IgD-negative memory B cell (primary cell): ENCODE measurements around the gene ZNF691. TPM values are rescaled to one million over a fixed set of nuclear protein-coding genes. Genes with fewer than 3 reads are reported as not detected.
"Not testable (repeated sequence)": the region's sequence is repeated elsewhere in the genome, so short reads cannot be mapped to it uniquely, and the experiment has no call there.

Source experiments
- H3K27ac Mint-ChIP-seq, 3 donors: one replicate each; pipeline ENCODE4 v1.8.0; 2020 to 2022; ENCODE audit warnings: mild to moderate bottlenecking in 3 of 3, mixed read lengths in 3 of 3, moderate library complexity in 1 of 3
- H3K27me3 Mint-ChIP-seq: one replicate; pipeline ENCODE4 v1.8.0; 2021; ENCODE audit warnings: mixed read lengths
- H3K36me3 Mint-ChIP-seq: one replicate; pipeline ENCODE4 v1.8.0; 2020; ENCODE audit warnings: mild to moderate bottlenecking, mixed read lengths
- H3K4me1 Mint-ChIP-seq, 3 donors: one replicate each; pipeline ENCODE4 v1.8.0; 2020 to 2022; ENCODE audit warnings: mixed read lengths in 3 of 3, mild to moderate bottlenecking in 1 of 3
- H3K4me3 Mint-ChIP-seq, 4 donors: one replicate each; pipeline ENCODE4 v1.8.0; 2020 to 2022; ENCODE audit warnings: mild to moderate bottlenecking in 4 of 4, mixed read lengths in 4 of 4, moderate library complexity in 3 of 4
- H3K9me3 Mint-ChIP-seq, 3 donors: one replicate each; pipeline ENCODE4 v1.8.0; 2020 to 2021; ENCODE audit warnings: mixed read lengths in 3 of 3, mild to moderate bottlenecking in 1 of 3
- polyA plus RNA-seq: library from polyadenylated mRNA; unstranded; fragments of 300-500 nt; fragmentation: Illumina TruSeq; gene quantifications from one replicate; pipeline ENCODE4 v1.2.3, GENCODE V29; 2021

The ZNF691 gene
- polyA plus RNA-seq, 1 donor from 2014 or later: 10.5 TPM

DNA sequence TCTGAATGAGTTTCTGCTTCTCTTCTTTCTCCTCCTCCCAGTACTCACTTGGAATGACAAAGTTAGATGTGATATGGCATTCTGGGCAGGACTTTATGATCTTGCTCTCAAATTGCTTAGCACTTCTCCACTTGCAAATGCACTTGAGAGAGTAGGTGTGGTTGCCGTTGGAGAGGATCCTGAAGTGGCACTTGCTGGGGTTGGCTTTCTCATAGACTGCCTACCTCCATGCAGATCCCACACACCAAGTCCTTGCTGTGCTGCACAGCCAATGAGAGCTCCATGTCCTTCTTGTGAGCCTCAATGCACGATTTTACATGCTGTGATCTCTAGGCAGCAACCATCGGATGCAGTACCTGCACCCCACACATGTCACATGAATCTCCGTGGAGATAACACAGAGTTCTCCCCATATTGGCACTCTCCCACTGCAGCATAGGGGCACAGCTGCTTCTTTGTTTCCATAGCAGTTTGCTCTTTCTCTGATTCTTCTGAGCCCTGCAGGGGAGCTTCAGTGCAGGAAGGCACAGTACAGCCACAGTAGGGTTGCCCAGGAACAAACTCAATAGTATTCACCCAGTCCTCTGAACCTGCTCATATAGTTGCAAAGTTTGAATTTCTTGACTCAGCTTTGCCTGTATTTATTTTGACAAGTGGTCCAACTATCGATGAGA is 45.2 kb downstream of the ZNF691 start:
- no peak overlapping the region for H3K4me3 Mint-ChIP-seq
- H3K9me3 Mint-ChIP-seq: peaks cover 0 to 9% (median 4%) of the 10 kb centered on the region in 3 donors
- peaks cover 2% of the 10 kb centered on the region for H3K36me3 Mint-ChIP-seq
- H3K27ac Mint-ChIP-seq: no peak overlapping the region
- H3K27me3 Mint-ChIP-seq: peaks cover 8% of the 10 kb centered on the region
- H3K4me1 Mint-ChIP-seq: peaks cover 0 to 2% (median 2%) of the 10 kb centered on the region in 3 donors

DNA sequence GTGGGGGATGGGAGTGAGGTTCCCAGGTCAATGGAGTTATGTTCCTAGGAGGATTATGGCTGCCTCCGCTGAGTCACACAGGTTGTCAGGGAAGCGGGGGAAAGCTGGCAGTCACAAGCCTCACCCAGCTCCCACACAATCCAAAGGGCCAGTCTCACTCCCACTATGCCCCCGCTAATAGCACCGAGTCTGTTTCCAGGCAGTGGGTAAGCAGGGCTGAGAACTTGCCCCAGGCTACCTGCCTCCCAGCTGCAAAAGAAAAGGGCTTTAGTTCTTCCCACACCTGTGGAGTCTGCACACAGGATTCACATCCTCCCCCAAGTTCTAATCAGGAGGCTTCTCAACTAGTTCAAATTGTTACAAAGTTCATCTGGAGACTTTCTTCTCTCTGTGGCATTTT is 53.5 kb downstream of the ZNF691 start:
- not testable (repeated sequence) for H3K4me1 Mint-ChIP-seq, H3K27ac Mint-ChIP-seq, H3K4me3 Mint-ChIP-seq, H3K36me3 Mint-ChIP-seq
- Mint-ChIP-seq H3K27me3 (peaks cover 20% of the 10 kb centered on the region), H3K9me3 (peaks cover 2 to 17% (median 9%) of the 10 kb centered on the region in 3 donors)

Other genes starting within 250 kb of the ZNF691 start
- 64.6 TPM for gene PPIH, start 188.2 kb upstream of the ZNF691 start, polyA plus RNA-seq
- 116 TPM for gene YBX1, start 164.2 kb upstream of the ZNF691 start, polyA plus RNA-seq
- not detected for gene CLDN19, start 106.4 kb upstream of the ZNF691 start, polyA plus RNA-seq
- gene P3H1, start 79.6 kb upstream of the ZNF691 start, polyA plus RNA-seq: 10.4 TPM
- 4.2 TPM for gene C1orf50, start 79.4 kb upstream of the ZNF691 start, polyA plus RNA-seq
- not detected for gene TMEM269, start 61.6 kb upstream of the ZNF691 start, polyA plus RNA-seq
- gene ERMAP, start 29.5 kb upstream of the ZNF691 start, polyA plus RNA-seq: 1.9 TPM
- 47.1 TPM for gene SVBP, start 29.2 kb upstream of the ZNF691 start, polyA plus RNA-seq
- 90.6 TPM for gene SLC2A1, start 112.3 kb downstream of the ZNF691 start, polyA plus RNA-seq